Measurements from ENCODE around the gene CENPL. TPM values are rescaled to one million over a fixed set of nuclear protein-coding genes. Genes with fewer than 3 reads are reported as not detected.
"Not testable (repeated sequence)": the region's sequence is repeated elsewhere in the genome, so short reads cannot be mapped to it uniquely, and the experiment has no call there.

CENPL gene
- total and polyA plus RNA-seq, 2 donors from 2014 or later, result 0.71 to 3.7 TPM

GRCh38 chr1:173821680-173822079, 3.0 kb downstream of the CENPL start:
- no peak overlapping the region for H3K9ac ChIP-seq (ENCODE audit: low read length in 3 of 3)
- no peak overlapping the region for H3K27ac ChIP-seq (ENCODE audit: low read depth in 2 of 2, low read length in 2 of 2)
- FAIRE-seq, result no peak
- no peaks in the 10 kb centered on the region for H3K9me3 ChIP-seq (ENCODE audit: control insufficient read depth in 2 of 3, insufficient read depth in 1 of 3, low read length in 3 of 3)
- H3K4me1 ChIP-seq (ENCODE audit: control insufficient read depth in 2 of 3, insufficient read depth in 2 of 3, low read depth in 1 of 3, low read length in 3 of 3), result peaks cover 6 to 7% (median 6%) of the 10 kb centered on the region in 3 donors
- peaks cover 0 to 3% (median 0%) of the 10 kb centered on the region in 3 donors for H3K36me3 ChIP-seq (ENCODE audit: control insufficient read depth in 2 of 3, insufficient read depth in 3 of 3, low read length in 3 of 3)
- intact Hi-C loops (cut with DNase I), result no loop called here
- TF ChIP-seq CTCF (IDR thresholded peaks at IDR 0.05; ENCODE audit: borderline replicate concordance, extremely low read depth, insufficient read depth), result no peak
- no peak overlapping the region for H3K4me3 ChIP-seq (ENCODE audit: low read length in 3 of 3)
- no peak for DNase-seq
- no peaks in the 10 kb centered on the region for H3K27me3 ChIP-seq (ENCODE audit: control insufficient read depth, insufficient read depth, low read length)

GRCh38 chr1:173818459-173818858, 6.2 kb downstream of the CENPL start:
- Histone ChIP-seq H3K9me3 (ENCODE audit: control insufficient read depth in 2 of 3, insufficient read depth in 1 of 3, low read length in 3 of 3) (no peaks in the 10 kb centered on the region), H3K9ac (ENCODE audit: low read length in 3 of 3) (no peak overlapping the region), H3K36me3 (ENCODE audit: control insufficient read depth in 2 of 3, insufficient read depth in 3 of 3, low read length in 3 of 3) (peaks cover 0 to 3% (median 0%) of the 10 kb centered on the region in 3 donors), H3K4me1 (ENCODE audit: control insufficient read depth in 2 of 3, insufficient read depth in 2 of 3, low read depth in 1 of 3, low read length in 3 of 3) (peaks cover 2 to 5% (median 4%) of the 10 kb centered on the region in 3 donors), H3K27ac (ENCODE audit: low read depth in 2 of 2, low read length in 2 of 2) (no peak overlapping the region), H3K4me3 (ENCODE audit: low read length in 3 of 3) (no peak overlapping the region), H3K27me3 (ENCODE audit: control insufficient read depth, insufficient read depth, low read length) (no peaks in the 10 kb centered on the region)
- FAIRE-seq, result no peak
- no peak for TF ChIP-seq CTCF (IDR thresholded peaks at IDR 0.05; ENCODE audit: borderline replicate concordance, extremely low read depth, insufficient read depth)
- intact Hi-C loops (cut with DNase I), result no loop called here
- no peak for DNase-seq

- H3K27me3 ChIP-seq (ENCODE audit: control insufficient read depth, insufficient read depth, low read length); H3K4me3 ChIP-seq (ENCODE audit: low read length in 3 of 3); H3K27ac ChIP-seq (ENCODE audit: low read depth in 2 of 2, low read length in 2 of 2); H3K9me3 ChIP-seq (ENCODE audit: control insufficient read depth in 2 of 3, insufficient read depth in 1 of 3, low read length in 3 of 3); FAIRE-seq; H3K36me3 ChIP-seq (ENCODE audit: control insufficient read depth in 2 of 3, insufficient read depth in 3 of 3, low read length in 3 of 3); H3K4me1 ChIP-seq (ENCODE audit: control insufficient read depth in 2 of 3, insufficient read depth in 2 of 3, low read depth in 1 of 3, low read length in 3 of 3); intact Hi-C loops (cut with DNase I); DNase-seq; H3K9ac ChIP-seq (ENCODE audit: low read length in 3 of 3): not testable (repeated sequence)
These were observed 11.0 kb downstream of the CENPL start for GRCh38 chr1:173813654-173814053.

- H3K36me3 ChIP-seq (ENCODE audit: control insufficient read depth in 2 of 3, insufficient read depth in 3 of 3, low read length in 3 of 3), result no peaks in the 10 kb centered on the region
These were observed 21.7 kb downstream of the CENPL start for GRCh38 chr1:173802961-173803360.

GRCh38 chr1:173799995-173800394, 24.7 kb downstream of the CENPL start:
- intact Hi-C loops (cut with DNase I); H3K27me3 ChIP-seq (ENCODE audit: control insufficient read depth, insufficient read depth, low read length); FAIRE-seq; H3K4me3 ChIP-seq (ENCODE audit: low read length in 3 of 3); H3K4me1 ChIP-seq (ENCODE audit: control insufficient read depth in 2 of 3, insufficient read depth in 2 of 3, low read depth in 1 of 3, low read length in 3 of 3); H3K9me3 ChIP-seq (ENCODE audit: control insufficient read depth in 2 of 3, insufficient read depth in 1 of 3, low read length in 3 of 3); H3K9ac ChIP-seq (ENCODE audit: low read length in 3 of 3); DNase-seq; H3K36me3 ChIP-seq (ENCODE audit: control insufficient read depth in 2 of 3, insufficient read depth in 3 of 3, low read length in 3 of 3); H3K27ac ChIP-seq (ENCODE audit: low read depth in 2 of 2, low read length in 2 of 2): not testable (repeated sequence)

More at GRCh38 chr1:173802961-173803360, 21.7 kb downstream of the CENPL start:
- FAIRE-seq (no peak), DNase-seq (no peak)
- Histone ChIP-seq H3K27me3 (ENCODE audit: control insufficient read depth, insufficient read depth, low read length) (no peaks in the 10 kb centered on the region), H3K9ac (ENCODE audit: low read length in 3 of 3) (no peak overlapping the region), H3K4me3 (ENCODE audit: low read length in 3 of 3) (no peak overlapping the region), H3K9me3 (ENCODE audit: control insufficient read depth in 2 of 3, insufficient read depth in 1 of 3, low read length in 3 of 3) (no peaks in the 10 kb centered on the region), H3K27ac (ENCODE audit: low read depth in 2 of 2, low read length in 2 of 2) (no peak overlapping the region), H3K4me1 (ENCODE audit: control insufficient read depth in 2 of 3, insufficient read depth in 2 of 3, low read depth in 1 of 3, low read length in 3 of 3) (no peaks in the 10 kb centered on the region)
- intact Hi-C loops (cut with DNase I), result no loop called here
- TF ChIP-seq CTCF (IDR thresholded peaks at IDR 0.05; ENCODE audit: borderline replicate concordance, extremely low read depth, insufficient read depth), result no peak

All from kidney (tissue), 14 donors.